ENCODE results near the gene LRRC51.
"Not testable (repeated sequence)": the region's sequence is repeated elsewhere in the genome, so short reads cannot be mapped to it uniquely, and the experiment has no call there.

The LRRC51 gene

DNA sequence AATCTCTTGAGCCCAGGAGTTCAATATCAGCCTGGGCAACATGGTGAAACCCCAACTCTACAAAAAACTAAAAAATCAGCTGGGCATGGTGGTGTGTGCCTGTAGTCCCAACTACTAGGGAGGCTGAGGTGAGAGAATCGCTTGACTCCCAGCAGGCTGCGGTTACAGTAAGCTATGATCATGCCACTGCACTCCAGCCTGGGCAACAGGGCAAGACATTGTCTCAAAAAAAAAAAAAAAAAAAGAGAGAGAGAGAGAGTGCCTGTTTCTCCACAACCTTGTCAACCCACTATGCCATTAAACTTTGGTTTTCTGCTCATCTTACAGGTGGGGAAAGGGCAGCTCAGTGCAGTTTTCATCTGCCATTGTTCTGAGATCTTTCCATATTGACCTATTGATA is 60.0 kb downstream of the LRRC51 start:
- no peak for DNase-seq (ENCODE audit: low spot score)

DNA sequence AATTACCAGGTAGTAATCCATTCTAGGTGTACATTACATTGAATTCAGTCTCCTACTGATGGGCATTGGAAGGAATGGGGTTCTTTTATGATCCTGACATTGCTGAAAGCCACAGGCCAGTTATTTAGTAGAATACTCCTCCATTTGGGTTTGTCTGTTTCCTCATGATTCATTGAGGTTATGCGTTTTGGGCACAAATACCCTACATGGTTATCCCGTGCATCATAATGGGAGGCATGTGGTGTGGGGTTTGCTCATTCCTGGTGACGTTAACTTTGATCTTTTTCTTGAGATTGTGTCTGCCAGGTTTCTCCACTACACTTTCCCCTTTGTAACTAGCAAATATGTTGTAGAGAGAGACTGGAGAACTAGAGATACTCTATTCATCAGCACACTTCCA is 60.4 kb downstream of the LRRC51 start:
- DNase-seq (ENCODE audit: low spot score), result no peak

DNA sequence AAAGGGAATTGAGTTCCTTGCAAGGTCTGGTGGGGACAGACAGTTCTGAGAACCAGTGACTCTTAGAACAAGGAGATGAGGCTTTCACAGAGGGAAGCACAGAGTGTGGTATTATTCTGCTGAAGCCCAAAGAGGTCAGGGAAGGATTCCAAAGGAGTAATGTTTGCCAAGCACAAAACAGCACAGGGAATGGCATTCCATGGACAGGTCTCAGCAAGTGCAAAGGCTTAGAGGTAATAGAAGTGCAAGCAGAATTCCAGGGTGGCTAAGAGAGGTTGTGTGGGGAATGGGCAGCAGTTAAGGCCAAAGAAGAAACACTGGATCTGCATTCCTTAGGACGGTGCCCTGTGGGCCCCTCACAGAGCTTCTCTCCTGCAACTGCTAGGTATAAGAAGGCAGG is 61.4 kb downstream of the LRRC51 start:
- not testable (repeated sequence) for DNase-seq (ENCODE audit: low spot score)

DNA sequence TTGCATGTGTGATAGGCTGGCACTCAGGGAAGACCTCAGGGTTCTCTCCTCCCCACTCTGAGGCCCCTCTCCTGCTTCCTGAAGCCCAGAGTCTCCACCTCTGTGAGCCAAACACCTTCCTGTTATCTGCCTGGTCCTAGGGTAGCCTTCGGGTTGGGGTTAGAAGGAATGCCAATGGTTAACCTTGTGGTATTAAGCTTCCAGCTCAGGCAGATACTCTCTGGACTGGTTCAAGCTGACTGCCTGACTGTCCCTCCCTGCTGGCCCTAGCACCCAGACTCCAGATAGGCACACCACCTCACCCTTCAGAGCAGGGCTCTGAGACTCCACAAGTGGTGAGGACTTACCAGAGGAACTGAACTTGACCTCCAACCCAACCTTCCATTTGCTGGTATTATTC is 61.9 kb downstream of the LRRC51 start:
- DNase-seq (ENCODE audit: low spot score), result not testable (repeated sequence)

DNA sequence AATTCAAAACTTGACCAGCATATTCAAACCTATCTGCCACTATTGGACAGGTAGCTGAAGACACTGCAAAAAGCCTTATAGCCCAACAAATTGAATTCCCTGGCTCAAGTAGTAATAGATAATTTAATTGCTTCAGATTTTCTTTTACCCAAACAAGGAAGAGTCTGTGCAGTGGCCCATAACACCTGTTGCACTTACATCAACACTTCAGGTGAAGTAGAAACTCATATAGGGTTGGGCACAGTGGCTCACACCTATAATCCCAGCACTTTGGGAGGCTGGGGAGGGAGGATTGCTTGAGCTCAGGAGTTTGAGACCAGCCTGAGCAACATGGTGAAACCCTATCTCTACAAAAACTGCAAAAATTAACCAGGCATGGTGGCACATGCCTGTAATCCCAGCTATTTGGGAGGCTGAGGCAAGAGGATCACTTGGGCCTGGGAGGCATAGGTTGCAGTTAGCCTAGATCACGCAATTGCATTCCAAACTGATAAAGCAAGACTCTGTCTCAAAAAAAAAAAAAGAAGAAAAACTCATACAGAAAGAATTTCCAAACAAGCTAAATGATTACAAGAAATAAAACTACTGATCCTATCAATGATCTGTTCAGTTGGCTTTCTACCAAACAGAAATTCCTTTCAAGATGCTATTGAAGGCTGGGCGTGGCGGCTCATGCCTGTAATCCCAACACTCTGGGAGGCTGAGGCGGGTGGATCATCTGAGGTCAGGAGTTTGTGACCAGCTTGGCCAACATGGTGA is 64.3 kb downstream of the LRRC51 start:
- DNase-seq (ENCODE audit: low spot score), result no peak
